ENCODE measurements around the gene PVALEF. TPM values are rescaled to one million over a fixed set of nuclear protein-coding genes. Genes with fewer than 3 reads are reported as not detected.

The PVALEF gene
- total RNA-seq, 1 donor from 2014 or later = not detected

- intact Hi-C loops (cut with micrococcal nuclease) = no loop called here
These were observed 37.0 kb upstream of the PVALEF start for GRCh38 chr17:81128338-81128737.

- intact Hi-C loops (cut with micrococcal nuclease) = no loop called here
These were observed 36.5 kb upstream of the PVALEF start for GRCh38 chr17:81128774-81129173.

DNA sequence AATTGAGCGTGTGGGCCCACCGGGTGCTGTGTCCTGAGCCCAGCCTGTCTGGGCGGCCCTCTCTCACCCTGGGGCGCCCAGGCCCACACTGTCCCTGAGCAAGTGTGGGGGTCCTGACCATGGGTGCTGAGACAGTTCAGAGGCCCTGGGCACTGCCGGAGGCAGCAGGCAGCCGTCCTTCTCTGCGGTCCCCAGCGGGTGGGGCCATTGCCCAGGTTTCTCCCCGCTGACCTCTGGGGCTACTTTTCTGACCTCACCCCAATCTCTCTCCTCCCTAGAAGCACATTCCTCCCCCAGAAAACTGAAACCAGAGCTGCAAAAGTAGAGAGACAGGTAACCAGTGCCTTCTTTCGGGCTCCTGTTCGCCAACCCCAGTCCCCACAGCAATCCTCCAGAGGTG lies 36.0 kb upstream of the PVALEF start:
- intact Hi-C loops (cut with micrococcal nuclease) = no loop called here

GRCh38 chr17:81129711-81130367 lies 35.5 kb upstream of the PVALEF start:
- intact Hi-C loops (cut with micrococcal nuclease) = no loop called here

GRCh38 chr17:81130385-81131361 lies 34.6 kb upstream of the PVALEF start:
- intact Hi-C loops (cut with micrococcal nuclease) = no loop called here

- intact Hi-C loops (cut with micrococcal nuclease) = no loop called here
These were observed 33.7 kb upstream of the PVALEF start for GRCh38 chr17:81131486-81132196.

DNA sequence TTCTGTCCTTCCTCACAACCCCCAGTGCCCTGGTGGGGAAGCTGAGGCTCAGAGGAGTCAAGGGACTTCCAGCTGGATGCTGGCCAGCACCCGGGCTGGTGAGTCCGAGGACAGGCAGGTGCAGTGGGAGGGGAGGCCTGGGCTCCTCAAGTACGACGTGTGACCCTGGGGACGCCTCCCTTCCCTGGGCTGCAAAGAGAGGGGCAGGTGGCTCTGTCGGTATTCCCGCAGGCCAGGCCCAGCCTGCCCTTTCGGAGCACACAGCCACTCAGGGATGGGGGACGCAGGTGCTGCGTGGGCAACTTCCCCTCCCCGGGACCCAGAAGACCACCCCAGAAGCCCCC lies 33.1 kb upstream of the PVALEF start:
- intact Hi-C loops (cut with micrococcal nuclease) = no loop called here

DNA sequence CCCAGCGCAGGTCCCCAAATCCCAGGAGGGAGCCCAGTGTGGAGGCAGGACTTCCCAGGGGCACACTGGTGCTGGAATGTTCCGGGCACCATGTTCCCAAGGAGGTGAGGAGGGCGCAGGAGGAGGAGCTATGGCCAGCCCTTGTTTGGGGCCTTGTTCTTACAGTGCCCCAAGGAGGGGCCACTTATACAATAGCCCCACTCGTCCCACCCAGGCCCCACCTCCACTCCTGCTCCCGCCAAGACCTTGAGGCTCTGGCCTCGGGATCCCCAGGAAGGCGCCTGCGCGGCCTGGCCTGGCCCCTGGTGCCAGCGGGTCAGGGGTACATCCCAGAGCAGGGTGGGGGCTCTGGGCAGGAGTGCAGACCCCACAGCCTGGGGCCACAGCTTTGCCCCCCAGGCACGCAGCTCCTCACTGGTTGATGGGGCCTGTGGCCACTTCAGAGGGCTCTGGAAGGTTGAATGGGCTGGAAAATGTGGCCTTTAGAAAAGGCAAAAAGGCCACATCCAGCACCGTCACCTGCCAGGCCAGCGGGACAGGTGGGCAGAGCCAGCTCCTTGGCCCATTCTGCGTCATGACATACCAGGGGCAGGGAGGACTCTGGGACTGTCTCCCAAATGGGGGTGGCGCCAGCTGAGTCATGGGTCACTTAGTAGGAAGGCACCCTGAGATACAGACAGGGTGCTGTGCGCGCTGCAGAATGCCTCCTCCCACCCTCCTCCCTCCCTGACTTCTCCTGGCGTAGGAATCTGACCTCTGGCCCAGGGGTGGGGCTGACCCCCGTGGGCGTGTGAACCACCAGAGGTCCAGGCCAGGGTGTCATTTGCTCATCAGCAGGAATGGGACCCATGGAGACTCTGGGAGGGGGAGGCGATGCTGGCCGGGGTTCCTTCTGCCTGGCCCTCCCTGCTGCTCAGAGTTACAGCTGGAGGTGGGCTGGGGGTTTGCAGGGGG lies 32.3 kb upstream of the PVALEF start:
- intact Hi-C loops (cut with micrococcal nuclease) = no loop called here

- intact Hi-C loops (cut with micrococcal nuclease) = no loop called here
These were observed 31.1 kb upstream of the PVALEF start for GRCh38 chr17:81134064-81134781.

DNA sequence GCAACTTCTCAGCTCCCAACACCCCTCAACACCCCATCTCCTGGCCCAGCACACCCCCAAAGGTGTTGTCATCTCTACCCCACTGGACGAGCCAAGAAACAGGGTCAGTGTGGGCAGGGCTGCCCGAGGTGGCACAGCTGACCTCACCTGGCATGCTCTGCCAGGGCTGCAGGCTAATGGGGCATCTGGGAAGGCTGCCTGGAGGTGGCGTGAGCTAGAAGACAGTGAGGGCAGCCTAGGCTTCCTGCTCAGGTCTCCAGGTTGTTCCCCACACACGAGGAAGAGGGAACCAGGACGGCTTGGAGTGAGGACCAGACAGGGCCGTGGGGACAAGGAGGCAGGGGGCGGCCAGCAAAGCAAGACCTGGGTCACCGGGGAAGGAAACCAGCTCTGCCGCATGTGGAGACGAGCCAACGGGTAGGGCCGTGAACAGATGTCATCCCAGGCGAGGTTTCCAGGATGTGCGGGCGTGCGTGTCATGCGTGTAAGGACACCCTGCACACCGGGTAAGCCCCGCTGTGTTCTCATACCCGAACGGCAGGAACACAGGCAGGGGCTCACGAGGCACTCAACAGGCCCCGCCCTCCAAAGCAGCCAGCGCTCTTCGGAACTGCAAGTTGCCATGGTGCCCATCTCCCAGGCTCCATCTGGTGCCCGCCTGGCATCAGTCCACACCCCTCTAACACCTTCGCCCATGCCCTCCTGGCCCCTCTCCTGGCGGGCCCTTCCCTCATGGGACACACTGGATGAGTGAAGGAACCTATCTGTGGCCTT lies 29.6 kb upstream of the PVALEF start:
- intact Hi-C loops (cut with micrococcal nuclease) = no loop called here

DNA sequence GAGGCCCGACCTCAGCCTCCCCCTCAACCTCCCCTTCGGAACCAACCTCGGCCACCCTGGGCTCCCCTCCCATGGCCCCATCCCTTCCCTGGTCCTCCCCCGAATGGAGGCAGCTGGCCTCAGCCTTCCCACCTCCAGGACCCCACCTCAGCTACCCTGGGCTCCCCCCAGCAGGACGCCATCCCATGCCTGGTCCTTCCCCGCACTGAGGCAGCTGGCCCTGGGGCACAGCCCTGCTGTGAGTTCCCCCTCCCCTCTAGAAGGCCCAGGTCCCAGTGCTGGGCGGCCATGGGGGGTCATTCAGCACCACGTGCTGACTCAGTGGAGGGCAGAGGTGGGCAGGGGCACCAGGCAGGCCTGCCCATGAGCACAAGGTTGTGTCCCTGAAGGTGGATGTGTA lies 28.9 kb upstream of the PVALEF start:
- intact Hi-C loops (cut with micrococcal nuclease) = no loop called here

DNA sequence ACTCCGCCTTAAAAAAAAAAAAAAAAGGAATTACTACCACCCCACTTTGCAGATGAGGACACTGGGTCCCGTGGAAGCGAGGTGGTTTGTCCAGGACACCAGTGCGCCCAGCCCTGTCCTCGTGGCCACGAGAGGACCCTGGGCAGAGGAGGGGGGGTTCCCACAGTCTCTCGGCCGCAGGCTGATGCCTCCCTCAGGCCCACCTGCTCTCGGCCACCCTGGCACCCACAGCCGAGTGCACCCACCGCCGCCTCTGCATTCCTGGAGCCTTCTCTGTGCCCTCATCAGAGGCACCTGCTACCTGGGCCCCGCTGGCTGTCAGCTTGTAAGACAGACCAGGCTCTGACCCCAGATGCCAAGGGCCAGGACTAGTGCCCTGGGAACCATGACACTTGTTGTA lies 28.1 kb upstream of the PVALEF start:
- intact Hi-C loops (cut with micrococcal nuclease) = no loop called here

DNA sequence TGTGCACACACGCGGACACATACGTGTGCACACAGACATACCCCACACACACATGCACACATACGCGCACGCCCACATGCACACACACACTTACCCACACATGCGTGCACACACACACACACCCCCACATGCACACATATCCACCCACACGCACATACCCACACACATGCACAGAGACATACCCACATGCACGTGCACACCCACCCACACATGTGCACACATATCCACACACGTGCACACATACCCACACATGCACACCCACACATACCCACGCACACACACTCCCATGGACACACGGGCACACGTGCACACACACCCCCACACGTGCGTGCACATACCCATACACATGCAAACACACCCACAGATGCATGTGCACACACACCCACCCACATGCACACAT lies 27.2 kb upstream of the PVALEF start:
- intact Hi-C loops (cut with micrococcal nuclease) = no loop called here

DNA sequence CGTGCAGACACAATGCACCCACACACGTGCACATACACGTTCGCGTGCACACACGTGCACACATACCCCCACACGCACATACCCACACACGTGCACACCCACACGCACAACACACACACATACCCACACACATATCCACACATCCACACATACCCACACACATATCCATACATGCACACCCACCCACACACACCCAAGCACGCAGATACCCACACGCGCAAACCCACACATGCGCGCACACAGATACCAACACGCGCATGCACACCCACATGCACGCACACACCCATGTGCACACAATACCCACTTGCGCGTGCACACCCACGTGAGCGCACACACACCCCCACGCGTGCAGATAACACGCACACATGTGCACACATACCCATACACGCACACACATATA lies 26.8 kb upstream of the PVALEF start:
- intact Hi-C loops (cut with micrococcal nuclease) = no loop called here

DNA sequence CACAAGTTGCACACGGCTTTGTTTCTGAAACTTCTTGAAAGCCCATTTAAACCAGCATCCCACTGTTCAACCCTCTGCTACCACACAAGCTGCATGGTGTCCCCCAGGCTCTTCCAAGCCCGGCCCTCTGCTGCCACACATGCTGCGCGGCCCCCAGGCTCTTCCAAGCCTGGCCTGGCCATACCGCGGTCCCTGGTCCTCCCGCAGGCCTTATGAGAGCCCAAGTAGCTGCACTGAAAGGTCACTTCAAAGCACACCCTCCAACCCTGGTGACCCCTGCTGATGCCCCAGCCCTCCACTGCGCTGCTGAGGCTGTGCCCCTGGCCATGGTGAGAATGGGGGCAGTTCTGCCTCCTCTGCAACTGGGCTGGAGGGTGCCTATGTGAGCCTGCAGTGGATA lies 25.9 kb upstream of the PVALEF start:
- intact Hi-C loops (cut with micrococcal nuclease) = no loop called here

GRCh38 chr17:81140018-81140417 lies 25.3 kb upstream of the PVALEF start:
- intact Hi-C loops (cut with micrococcal nuclease) = loop anchor here (5.0 kb wide), 2 partner anchors 102 to 342 kb away; no protein-coding TSS in a partner anchor

- intact Hi-C loops (cut with micrococcal nuclease) = loop anchor here (5.0 kb wide), 2 partner anchors 102 to 342 kb away; no protein-coding TSS in a partner anchor
These were observed 24.6 kb upstream of the PVALEF start for GRCh38 chr17:81140695-81141094.

DNA sequence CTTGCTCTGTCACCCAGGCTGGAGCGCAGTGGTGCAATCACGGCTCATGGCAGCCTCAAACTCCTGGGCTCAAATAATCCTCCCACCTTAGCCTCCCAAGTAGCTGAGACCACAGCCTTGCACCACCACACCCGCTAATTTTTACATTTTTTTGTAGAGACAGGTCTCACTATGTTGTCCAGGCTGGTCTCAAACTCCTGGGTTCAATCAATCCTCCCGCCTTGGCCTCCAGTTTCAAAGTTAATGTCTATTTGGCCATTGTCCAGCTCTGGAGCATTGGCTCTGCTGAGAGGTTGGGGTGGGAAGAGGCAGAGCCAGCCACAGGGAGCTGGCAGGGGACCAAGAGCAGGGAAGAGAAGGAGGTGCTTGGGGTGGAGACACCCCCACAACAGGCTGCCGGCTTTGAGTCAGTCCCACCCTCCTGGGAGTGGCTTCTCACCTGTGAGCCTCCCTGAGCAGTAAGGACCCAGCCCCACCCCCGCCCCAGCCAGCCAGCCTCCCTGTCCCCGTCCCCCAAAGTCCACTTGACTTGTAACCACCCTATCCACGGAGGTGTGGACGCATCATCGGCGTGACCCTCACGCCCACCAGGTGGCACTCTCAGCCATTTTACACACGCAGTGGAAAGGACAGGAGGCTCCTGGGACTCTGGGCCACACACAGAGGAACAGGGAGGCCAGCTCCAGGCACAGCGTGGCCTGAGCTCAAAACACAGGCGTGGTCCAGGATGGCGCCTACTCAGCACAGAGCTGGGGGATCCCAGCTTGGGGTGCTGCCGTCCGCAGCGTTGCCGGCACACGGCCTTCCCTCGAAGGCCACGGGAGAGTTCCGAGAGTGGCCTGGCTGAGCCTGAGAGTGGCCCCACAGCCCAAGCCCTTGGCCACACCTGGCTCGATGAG lies 22.8 kb upstream of the PVALEF start:
- intact Hi-C loops (cut with micrococcal nuclease) = loop anchor here (5.0 kb wide), 2 partner anchors 100 to 340 kb away; no protein-coding TSS in a partner anchor
